ENCODE results near the gene FGF12.

GRCh38 chr3:192737506-192737905 lies 10.2 kb upstream of the FGF12 start:
- no peak for TF ChIP-seq CTCF (IDR thresholded peaks at IDR 0.05)
- no peak for TF ChIP-seq EZH2 (IDR thresholded peaks at IDR 0.05)
